Measurements from ENCODE around the gene ANKUB1.

ANKUB1 gene

GRCh38 chr3:149763565-149764195 is 28.7 kb downstream of the ANKUB1 start:
- no peak for DNase-seq (ENCODE audit: low spot score)

- DNase-seq (ENCODE audit: low spot score) = no peak
These were observed 38.6 kb downstream of the ANKUB1 start for GRCh38 chr3:149753717-149754116.

- DNase-seq (ENCODE audit: low spot score) = no peak
These were observed 39.6 kb downstream of the ANKUB1 start for GRCh38 chr3:149752788-149753136.

GRCh38 chr3:149752051-149752787 is 40.1 kb downstream of the ANKUB1 start, which contains the start of gene COMMD2:
Gene COMMD2 (minus strand): TSS chr3:149752489. CDS start chr3:149752444, 45 bp downstream.
- DNase-seq (ENCODE audit: low spot score) = peak; percentile 77

- DNase-seq (ENCODE audit: low spot score) = no peak
These were observed 40.8 kb downstream of the ANKUB1 start for GRCh38 chr3:149751551-149751950.

GRCh38 chr3:149744606-149745005 is 47.7 kb downstream of the ANKUB1 start:
- no peak for DNase-seq (ENCODE audit: low spot score)

- DNase-seq (ENCODE audit: low spot score) = no peak
These were observed 48.2 kb downstream of the ANKUB1 start for GRCh38 chr3:149744151-149744550.

- DNase-seq (ENCODE audit: low spot score) = no peak
These were observed 53.0 kb downstream of the ANKUB1 start for GRCh38 chr3:149739396-149739795.

- no peak for DNase-seq (ENCODE audit: low spot score)
These were observed 53.5 kb downstream of the ANKUB1 start for GRCh38 chr3:149738876-149739275.

- no peak for DNase-seq (ENCODE audit: low spot score)
These were observed 55.5 kb downstream of the ANKUB1 start for GRCh38 chr3:149736953-149737205.

GRCh38 chr3:149736175-149736952 is 56.0 kb downstream of the ANKUB1 start:
- no peak for DNase-seq (ENCODE audit: low spot score)

GRCh38 chr3:149732234-149732633 is 60.1 kb downstream of the ANKUB1 start:
- no peak for DNase-seq (ENCODE audit: low spot score)

- no peak for DNase-seq (ENCODE audit: low spot score)
These were observed 64.7 kb downstream of the ANKUB1 start for GRCh38 chr3:149727656-149728055.

- DNase-seq (ENCODE audit: low spot score) = no peak
These were observed 65.5 kb downstream of the ANKUB1 start for GRCh38 chr3:149726716-149727407.

- no peak for DNase-seq (ENCODE audit: low spot score)
These were observed 68.6 kb downstream of the ANKUB1 start for GRCh38 chr3:149723781-149724180.

GRCh38 chr3:149720918-149721317 is 71.4 kb downstream of the ANKUB1 start:
- no peak for DNase-seq (ENCODE audit: low spot score)

- peak; percentile 78 for DNase-seq (ENCODE audit: low spot score)
These were observed 74.8 kb downstream of the ANKUB1 start for GRCh38 chr3:149717391-149718056.

- no peak for DNase-seq (ENCODE audit: low spot score)
These were observed 75.4 kb downstream of the ANKUB1 start for GRCh38 chr3:149716984-149717383.

- no peak for DNase-seq (ENCODE audit: low spot score)
These were observed 77.1 kb downstream of the ANKUB1 start for GRCh38 chr3:149715247-149715646.

- no peak for DNase-seq (ENCODE audit: low spot score)
These were observed 78.4 kb downstream of the ANKUB1 start for GRCh38 chr3:149713730-149714654.

All from pons (tissue), 1 donor.